D721Med (cell line): ENCODE results near the gene TCL1A.
"Not testable (repeated sequence)": the region's sequence is repeated elsewhere in the genome, so short reads cannot be mapped to it uniquely, and the experiment has no call there.

Experiments used
- DNase-seq: peaks from one replicate; pipeline ENCODE4 v3.0.0; 2011; ENCODE audit warnings: low spot score; ENCODE audit not compliant: insufficient read length
- FAIRE-seq: peaks from 2 replicates; lab custom pipeline; 2011; peaks lifted over from hg19 to GRCh38; lab: Jason Lieb, UNC
- CTCF ChIP-seq: IDR thresholded peaks from 2 replicates; pipeline ENCODE4 v1.5.1; 2012; ENCODE audit warnings: mild to moderate bottlenecking, control low read depth; ENCODE audit not compliant: insufficient read depth; ENCODE audit errors: missing control alignments

The TCL1A gene

GRCh38 chr14:95667249-95667693 lies 46.7 kb downstream of the TCL1A start:
- DNase-seq (no peak), FAIRE-seq (no peak)
- TF ChIP-seq CTCF, result no peak

GRCh38 chr14:95666450-95666849 lies 47.5 kb downstream of the TCL1A start:
- no peak for FAIRE-seq
- no peak for TF ChIP-seq CTCF

GRCh38 chr14:95665530-95665929 lies 48.4 kb downstream of the TCL1A start:
- FAIRE-seq, DNase-seq: not testable (repeated sequence)

More at GRCh38 chr14:95666450-95666849, 47.5 kb downstream of the TCL1A start:
- no peak for DNase-seq

GRCh38 chr14:95664546-95664945 lies 49.4 kb downstream of the TCL1A start:
- TF ChIP-seq CTCF, result no peak
- FAIRE-seq (no peak), DNase-seq (no peak)

GRCh38 chr14:95664066-95664465 lies 49.9 kb downstream of the TCL1A start:
- FAIRE-seq (no peak), DNase-seq (no peak)
- TF ChIP-seq CTCF, result no peak

GRCh38 chr14:95663226-95663797 lies 50.6 kb downstream of the TCL1A start:
- FAIRE-seq, result no peak
- no peak for DNase-seq
- no peak for TF ChIP-seq CTCF

- no peak for TF ChIP-seq CTCF
- FAIRE-seq (no peak), DNase-seq (no peak)
Measured at GRCh38 chr14:95662376-95663186, 51.3 kb downstream of the TCL1A start.
